ACHN (cell line): ENCODE results near the gene NTRK3.
A peak's percentile ranks its signal among the peaks of the same experiment; 100 is the strongest.

Experiments
- DNase-seq: peaks from one replicate; pipeline ENCODE4 v3.0.0-alpha.2; 2015
- in situ Hi-C: cut with HindIII; loops from 2 replicates; pipeline ENCODE4 v1.10.0; 2017; ENCODE audit warnings: low sequenced_read_pairs, low pct_ligation_motif_present, low pct_unique_long_range_greater_than_20kb

NTRK3 gene

GRCh38 chr15:88201207-88201606 is 55.3 kb downstream of the NTRK3 start:
- in situ Hi-C loops, result no loop called here

DNA sequence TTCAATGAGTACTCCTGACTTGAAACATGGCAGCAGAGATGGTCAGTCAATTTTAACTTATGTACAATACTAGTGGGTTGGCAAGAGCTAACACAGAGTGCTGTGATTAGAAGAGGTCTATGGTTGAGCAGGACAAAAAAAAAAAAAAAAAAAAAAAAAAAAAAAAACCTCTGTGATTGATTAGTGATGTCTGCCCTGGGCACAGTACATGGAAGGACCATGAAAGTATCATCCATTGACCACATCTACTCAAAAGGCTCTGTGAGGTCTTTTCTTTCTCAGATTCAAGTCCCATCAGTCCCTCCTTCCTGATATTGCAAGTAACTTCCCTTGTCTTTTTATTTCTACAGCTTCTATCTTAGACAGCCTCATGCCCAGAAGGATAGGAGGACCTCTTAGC is 59.6 kb downstream of the NTRK3 start:
- DNase-seq, result no peak
- in situ Hi-C loops, result no loop called here

More at GRCh38 chr15:88201207-88201606, 55.3 kb downstream of the NTRK3 start:
- DNase-seq, result no peak

GRCh38 chr15:88194162-88194561 is 62.4 kb downstream of the NTRK3 start:
- in situ Hi-C loops, result no loop called here

DNA sequence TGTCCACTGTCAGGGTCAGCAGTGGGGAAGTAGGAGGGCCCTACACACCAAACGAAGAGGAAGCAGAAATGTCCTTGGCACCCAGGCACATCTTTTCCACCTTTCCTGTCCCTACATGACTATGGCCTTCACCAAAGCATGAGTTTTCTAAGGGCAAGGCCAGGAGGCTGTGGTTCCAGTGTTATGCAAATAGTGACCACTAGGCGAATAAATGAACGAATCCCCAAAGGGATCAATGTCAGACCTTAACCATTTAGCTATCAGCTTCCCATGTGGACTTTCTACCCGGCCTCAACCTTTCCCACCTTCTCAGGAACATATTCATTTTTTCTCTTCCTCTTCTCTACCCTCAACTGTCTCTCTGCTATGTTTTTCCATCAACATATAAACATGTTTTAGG is 63.1 kb downstream of the NTRK3 start:
- in situ Hi-C loops, result no loop called here
- no peak for DNase-seq

More at GRCh38 chr15:88194162-88194561, 62.4 kb downstream of the NTRK3 start:
- no peak for DNase-seq

GRCh38 chr15:88191812-88192165 is 64.8 kb downstream of the NTRK3 start:
- in situ Hi-C loops, result no loop called here
- DNase-seq, result no peak

GRCh38 chr15:88190232-88190631 is 66.3 kb downstream of the NTRK3 start:
- in situ Hi-C loops, result no loop called here

GRCh38 chr15:88188300-88188699 is 68.2 kb downstream of the NTRK3 start:
- in situ Hi-C loops, result no loop called here
- DNase-seq, result no peak

More at GRCh38 chr15:88190232-88190631, 66.3 kb downstream of the NTRK3 start:
- no peak for DNase-seq

DNA sequence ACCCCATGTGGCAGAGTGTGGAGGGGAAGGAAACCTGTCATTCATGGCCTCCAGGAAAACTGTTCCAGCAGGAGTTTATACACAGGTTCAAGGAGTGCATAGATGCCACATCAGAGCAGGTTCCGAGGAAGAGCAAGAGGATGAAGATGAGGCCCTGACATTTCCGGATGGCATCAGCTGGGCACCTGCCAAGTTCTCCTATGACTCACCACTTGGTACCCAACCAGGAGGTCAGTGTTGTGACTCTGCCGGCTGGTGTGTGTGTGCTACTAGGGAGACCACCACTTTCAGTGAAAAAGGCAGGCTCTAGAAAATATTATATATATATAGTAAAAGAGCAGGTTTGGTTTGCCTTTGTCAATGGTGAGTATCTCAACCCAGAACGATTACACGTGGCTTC is 69.3 kb downstream of the NTRK3 start:
- in situ Hi-C loops, result no loop called here
- DNase-seq, result no peak

- no peak for DNase-seq
- in situ Hi-C loops, result no loop called here
These were observed 71.0 kb downstream of the NTRK3 start for GRCh38 chr15:88185584-88185983.

DNA sequence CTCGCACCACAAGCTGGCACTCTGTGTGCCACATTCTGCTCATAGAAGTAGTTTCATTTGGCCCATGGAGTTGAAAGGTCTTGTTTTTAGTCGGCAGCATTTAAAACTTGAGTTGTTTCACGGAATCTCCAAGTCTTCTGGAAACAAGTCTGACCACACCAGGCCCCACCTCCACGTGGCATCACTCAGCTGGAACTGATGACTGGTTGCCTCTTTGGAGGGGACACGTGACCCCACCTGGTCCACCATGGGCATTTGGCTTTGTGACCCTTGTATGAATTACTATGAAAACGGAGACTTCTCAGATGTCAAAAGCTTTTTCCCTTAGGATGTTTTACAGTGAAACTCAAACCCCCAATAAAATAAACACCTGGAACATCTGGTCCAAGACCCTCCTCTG is 74.9 kb downstream of the NTRK3 start:
- no peak for DNase-seq
- in situ Hi-C loops, result no loop called here

DNA sequence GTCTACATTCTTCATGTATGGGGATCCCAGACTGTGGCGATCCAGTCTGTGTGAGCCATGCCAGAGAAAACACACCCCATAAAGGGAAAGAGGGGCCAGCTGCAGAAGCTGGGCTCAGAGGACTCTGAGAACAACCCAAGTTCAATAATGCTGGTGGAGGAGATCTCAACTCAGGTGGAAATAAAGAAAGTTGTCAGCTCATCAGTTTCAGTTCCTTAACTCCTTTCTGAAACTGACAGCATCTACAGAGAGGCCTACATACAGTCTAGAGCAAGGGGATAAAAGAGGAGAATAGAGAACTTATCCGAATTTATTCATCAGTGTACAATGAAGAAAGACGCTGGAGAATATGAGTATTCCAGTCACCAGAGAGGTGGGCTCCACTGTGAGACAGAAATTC is 77.0 kb downstream of the NTRK3 start:
- in situ Hi-C loops, result no loop called here
- DNase-seq, result no peak

DNA sequence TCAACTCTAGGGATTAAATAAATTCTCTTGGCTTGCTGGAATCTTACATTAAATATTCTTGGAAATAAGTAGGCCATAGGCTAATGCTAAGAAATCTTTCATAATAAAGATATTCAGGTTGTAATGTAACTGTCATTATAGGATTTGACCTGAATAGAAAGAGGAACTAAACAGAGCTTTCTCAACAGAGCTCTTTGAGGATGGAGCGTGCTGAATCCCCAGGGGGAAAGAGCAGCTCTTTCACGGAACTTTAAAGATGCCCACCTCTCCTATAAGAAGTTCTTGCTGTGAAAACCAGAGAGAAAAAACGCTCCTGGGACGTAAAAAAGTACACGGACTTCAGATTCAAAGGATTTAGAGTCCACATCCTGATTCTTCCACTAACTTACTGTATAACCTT is 77.9 kb downstream of the NTRK3 start:
- in situ Hi-C loops, result no loop called here
- no peak for DNase-seq

GRCh38 chr15:88177451-88177850 is 79.1 kb downstream of the NTRK3 start:
- no peak for DNase-seq
- in situ Hi-C loops, result no loop called here

DNA sequence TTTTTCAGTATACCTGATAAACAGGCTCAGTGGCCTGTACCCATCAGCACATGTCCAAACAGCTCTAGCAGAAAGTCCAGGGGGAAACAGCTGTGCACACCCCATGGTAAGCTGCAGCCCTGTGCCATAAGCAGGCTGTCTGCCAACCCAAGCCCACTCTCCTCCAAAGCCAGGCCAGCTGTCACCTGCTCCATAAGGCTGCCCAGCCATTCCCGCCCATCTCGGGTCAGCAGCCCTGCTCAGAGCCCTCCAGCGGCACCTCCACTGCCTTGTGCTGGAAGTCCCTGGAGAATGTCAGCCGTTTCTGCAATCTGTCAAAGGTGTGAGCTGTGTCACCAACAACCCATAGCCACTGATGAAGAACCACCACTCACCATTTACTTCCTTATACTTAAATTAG is 82.0 kb downstream of the NTRK3 start:
- no peak for DNase-seq
- in situ Hi-C loops, result no loop called here

DNA sequence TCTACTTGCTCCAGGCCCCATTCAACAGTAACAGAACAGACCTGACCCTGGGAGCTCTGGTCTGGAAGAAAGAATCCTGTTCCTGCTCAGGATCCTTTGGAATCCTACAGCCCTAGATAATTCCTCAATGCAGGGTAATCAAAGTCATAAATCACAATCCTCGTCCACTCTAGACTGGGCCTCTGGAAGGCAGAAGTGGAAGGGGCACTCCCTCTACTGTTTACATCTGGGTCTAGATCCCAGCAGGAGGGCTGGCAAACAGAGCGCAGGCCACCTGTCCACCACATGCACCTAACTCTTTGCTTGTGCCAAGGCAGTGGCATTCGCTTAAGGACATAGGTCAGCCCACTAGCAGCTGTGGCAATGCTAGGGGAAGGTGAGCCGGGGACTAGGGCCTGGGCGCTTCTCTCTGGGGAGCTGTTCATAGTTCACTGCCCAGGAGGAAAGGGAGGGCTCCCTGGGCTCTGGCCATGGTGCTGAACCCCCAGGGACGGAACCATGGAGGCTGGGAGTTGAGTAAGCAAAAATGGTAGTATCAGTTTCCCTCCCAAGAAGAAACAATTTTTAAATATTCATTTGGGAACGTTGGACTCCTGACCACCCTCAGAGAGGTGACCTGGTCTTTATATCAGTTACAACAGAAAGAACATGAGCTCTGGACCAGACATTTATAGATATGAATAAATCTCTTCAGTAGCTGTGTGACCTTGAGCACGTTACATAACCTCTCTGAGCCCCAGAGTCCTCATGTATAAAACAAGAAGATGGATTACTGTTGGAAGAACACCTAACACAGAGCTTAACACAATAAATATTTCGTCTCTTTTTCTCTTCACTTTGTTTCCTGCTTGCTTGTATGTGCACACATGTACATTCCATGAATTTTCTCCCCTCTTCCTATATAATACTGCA is 90.2 kb downstream of the NTRK3 start:
- in situ Hi-C loops, result no loop called here
- peak; percentile 28 for DNase-seq

DNA sequence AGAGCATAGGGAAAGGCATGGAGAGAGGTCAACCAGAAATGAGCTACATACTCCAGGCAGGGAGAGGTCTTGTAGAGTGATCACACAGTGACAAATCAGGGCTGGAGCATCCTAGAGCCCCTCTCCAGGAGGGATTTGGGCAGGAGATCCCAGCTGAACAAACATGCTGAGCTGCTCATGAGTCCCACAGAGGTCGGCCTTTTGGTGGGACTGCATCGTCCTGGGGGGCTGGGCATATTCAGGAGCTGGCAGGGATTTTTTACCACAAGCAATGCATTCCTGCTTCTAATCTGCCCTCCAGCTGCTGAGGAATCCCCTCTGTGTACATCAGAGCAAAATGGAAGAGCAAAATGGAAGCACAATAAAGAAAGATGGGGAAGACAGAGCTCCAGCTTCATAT is 94.9 kb downstream of the NTRK3 start:
- in situ Hi-C loops, result no loop called here
- DNase-seq, result no peak

- in situ Hi-C loops, result no loop called here
- DNase-seq, result no peak
These were observed 101.2 kb downstream of the NTRK3 start for GRCh38 chr15:88155310-88155709.

DNA sequence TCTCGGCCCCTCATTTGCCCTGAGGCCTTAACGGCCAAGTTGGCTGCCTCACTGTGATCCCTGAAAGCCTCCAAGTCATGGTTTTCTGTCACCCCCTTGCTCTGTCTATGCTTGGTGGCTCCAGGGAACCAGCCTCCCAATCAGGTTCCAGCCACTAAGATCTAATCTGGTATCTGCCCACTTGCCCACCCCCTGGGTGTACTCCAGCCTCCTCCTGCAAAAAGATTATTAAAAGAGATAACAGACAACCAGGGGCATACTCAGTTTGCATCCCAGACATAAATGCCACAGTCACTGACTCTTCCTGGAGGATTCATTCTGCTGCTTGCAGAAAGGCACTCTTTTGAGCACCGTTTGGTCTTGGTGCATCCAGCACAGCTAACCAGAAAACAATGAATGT is 103.9 kb downstream of the NTRK3 start:
- no peak for DNase-seq
- in situ Hi-C loops, result no loop called here

GRCh38 chr15:88147760-88148159 is 108.8 kb downstream of the NTRK3 start:
- no peak for DNase-seq

DNA sequence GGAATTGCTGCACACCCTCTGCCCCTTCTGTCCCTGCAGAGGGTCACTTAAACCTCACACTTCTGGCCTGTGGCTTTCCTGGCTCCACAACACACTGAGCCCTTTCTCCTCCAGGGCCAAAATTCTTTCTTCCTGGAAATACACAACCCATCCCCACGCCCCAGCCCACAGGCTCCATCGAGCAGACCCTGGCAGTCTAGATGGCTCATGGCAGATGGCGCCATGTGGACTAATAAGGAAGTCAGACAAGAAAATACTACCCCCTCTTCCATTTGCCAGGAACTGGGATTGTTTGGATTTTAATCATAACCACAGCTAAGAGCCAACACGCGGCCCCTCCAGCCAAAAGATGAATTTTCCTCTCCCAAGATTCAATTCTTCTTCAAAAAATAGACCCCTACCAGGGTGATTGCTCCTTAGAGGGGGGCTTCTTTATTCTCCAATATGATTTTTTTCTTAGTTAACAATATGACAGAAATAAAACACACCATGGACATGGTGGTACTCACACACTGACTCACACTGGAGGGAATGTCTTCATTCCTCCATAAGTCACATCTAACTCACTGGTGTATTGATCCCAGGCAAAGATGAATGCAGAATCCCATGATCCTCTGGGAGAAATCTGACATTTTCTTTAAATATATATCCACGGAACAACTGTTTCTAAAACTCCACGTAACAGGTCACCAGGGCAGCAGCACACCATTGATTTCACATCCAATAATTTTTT is 111.5 kb downstream of the NTRK3 start:
- in situ Hi-C loops, result no loop called here
- no peak for DNase-seq

More at GRCh38 chr15:88147760-88148159, 108.8 kb downstream of the NTRK3 start:
- in situ Hi-C loops, result no loop called here
